PC-9 (cell line): ENCODE data around the gene SUGP2.

ENCODE experiments used
- EZH2 ChIP-seq: fragments of 200-600 bp; sonication (generic); IDR thresholded peaks from 2 replicates; pipeline ENCODE4 v1.8.0; 2017; ENCODE audit warnings: antibody characterized with exemption, low read depth
- TF ChIP-seq, protein P1 (sequence below): fragments of 200-600 bp; sonication (generic); conservative IDR thresholded peaks from 2 replicates; pipeline ENCODE4 v1.6.1; 2017; ENCODE audit warnings: mixed run types, antibody characterized with exemption, mild to moderate bottlenecking, moderate library complexity

DNA sequence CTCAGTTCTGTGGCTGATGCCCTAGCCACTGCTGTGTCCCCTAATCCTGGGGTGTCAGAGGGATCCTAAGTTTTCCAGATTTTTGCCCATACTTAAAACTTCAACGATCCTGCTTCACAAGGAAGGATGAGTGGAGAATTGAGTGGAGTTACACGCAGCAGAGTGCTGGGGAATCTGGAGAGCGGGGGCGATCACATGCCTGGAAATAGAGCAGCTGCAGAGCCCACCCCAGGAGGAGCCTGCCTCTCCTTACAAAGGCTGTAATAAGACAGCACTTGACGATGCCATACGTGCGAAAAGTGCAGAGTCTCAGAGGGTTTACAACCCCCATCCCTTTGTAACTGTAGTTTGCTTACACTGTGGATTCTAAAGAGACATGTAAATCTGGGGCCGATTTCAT is 40.6 kb downstream of the SUGP2 start:
- TF ChIP-seq, protein P1, sequence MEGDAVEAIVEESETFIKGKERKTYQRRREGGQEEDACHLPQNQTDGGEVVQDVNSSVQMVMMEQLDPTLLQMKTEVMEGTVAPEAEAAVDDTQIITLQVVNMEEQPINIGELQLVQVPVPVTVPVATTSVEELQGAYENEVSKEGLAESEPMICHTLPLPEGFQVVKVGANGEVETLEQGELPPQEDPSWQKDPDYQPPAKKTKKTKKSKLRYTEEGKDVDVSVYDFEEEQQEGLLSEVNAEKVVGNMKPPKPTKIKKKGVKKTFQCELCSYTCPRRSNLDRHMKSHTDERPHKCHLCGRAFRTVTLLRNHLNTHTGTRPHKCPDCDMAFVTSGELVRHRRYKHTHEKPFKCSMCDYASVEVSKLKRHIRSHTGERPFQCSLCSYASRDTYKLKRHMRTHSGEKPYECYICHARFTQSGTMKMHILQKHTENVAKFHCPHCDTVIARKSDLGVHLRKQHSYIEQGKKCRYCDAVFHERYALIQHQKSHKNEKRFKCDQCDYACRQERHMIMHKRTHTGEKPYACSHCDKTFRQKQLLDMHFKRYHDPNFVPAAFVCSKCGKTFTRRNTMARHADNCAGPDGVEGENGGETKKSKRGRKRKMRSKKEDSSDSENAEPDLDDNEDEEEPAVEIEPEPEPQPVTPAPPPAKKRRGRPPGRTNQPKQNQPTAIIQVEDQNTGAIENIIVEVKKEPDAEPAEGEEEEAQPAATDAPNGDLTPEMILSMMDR, result no peak
- no peak for TF ChIP-seq EZH2
